GM12892 (cell line): ENCODE measurements around the gene CD81.

Source experiments
- POLR2A ChIP-seq: IDR thresholded peaks from 2 replicates; pipeline ENCODE4 v1.6.1; 2011; ENCODE audit warnings: low read depth, low read length, control low read depth
- POLR2AphosphoS5 ChIP-seq: IDR thresholded peaks from 2 replicates; pipeline ENCODE4 v1.6.1; 2011; ENCODE audit warnings: low read depth, low read length, control low read depth
- TAF1 ChIP-seq: IDR thresholded peaks from 2 replicates; pipeline ENCODE4 v1.6.1; 2011; ENCODE audit warnings: low read depth, mild to moderate bottlenecking, control low read depth, low read length, borderline replicate concordance

DNA sequence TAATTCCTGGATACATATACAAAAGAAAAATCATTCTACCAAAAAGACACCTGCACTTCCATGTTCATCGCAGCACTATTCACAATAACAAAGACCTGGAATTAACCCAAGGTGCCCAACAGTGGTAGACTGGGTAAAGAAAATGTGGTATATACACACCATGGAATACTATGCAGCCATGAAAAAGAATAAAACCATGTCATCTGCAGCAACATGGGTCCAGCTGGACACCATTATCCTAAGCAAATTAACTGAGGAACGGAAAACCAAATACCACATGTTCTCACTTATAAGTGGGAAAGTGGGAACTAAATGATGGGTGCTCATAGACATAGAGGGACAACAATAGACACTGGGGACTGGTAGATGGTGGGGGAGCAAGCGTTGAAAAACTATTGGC, 62.7 kb downstream of the CD81 start:
- no peak for TF ChIP-seq POLR2A
- TF ChIP-seq POLR2AphosphoS5: no peak
- TF ChIP-seq TAF1: no peak
